Heart right ventricle (tissue), 16 donors: ENCODE measurements around the gene HDHD5. TPM values are rescaled to one million over a fixed set of nuclear protein-coding genes. Genes with fewer than 3 reads are reported as not detected.

Source experiments
- ATAC-seq, 8 donors: fragments of 200-7000 bp; cut with Tn5 transposase; one replicate each; pipeline ENCODE4 v1.9.1; 2020; ENCODE audit warnings: mild to moderate bottlenecking in 8 of 8, moderate library complexity in 8 of 8, moderate number of reproducible peaks in 1 of 8
- DNase-seq, 2 donors: peaks; one replicate each; pipeline ENCODE4 v3.0.0-alpha.2; 2020
- H3K27ac ChIP-seq, 10 donors: fragments of 200-600 bp; sonication (generic) in 2 of 10; one replicate each; pipeline versions ENCODE4 v1.5.0 to v1.8.0; 2020 to 2022; ENCODE audit warnings: mild to moderate bottlenecking in 3 of 10
- H3K27me3 ChIP-seq, 7 donors: fragments of 200-600 bp; one replicate each; pipeline ENCODE4 v1.8.0; 2021 to 2022; ENCODE audit warnings: mild to moderate bottlenecking in 2 of 7
- H3K36me3 ChIP-seq, 9 donors: fragments of 200-600 bp; sonication (generic) in 1 of 9; one replicate each; pipeline versions ENCODE4 v1.5.0 to v1.8.0; 2020 to 2022; ENCODE audit warnings: mild to moderate bottlenecking in 2 of 9
- H3K4me1 ChIP-seq, 9 donors: fragments of 200-600 bp; sonication (generic) in 1 of 9; one replicate each; pipeline versions ENCODE4 v1.5.0 to v1.8.0; 2020 to 2022; ENCODE audit warnings: mild to moderate bottlenecking in 4 of 9
- H3K4me3 ChIP-seq, 10 donors: fragments of 200-600 bp; sonication (generic) in 2 of 10; one replicate each; pipeline versions ENCODE4 v1.5.0 to v1.8.0; 2020 to 2022; ENCODE audit warnings: mild to moderate bottlenecking in 7 of 10, moderate library complexity in 2 of 10
- H3K9me3 ChIP-seq, 11 donors: fragments of 200-600 bp in 10 of 11; sonication (generic) in 2 of 11; one replicate each; pipeline versions ENCODE4 v1.5.0 to v1.8.0; 2013 to 2022; ENCODE audit warnings: mild to moderate bottlenecking in 2 of 11, control low read depth in 1 of 11, moderate library complexity in 1 of 11
- WGBS, 2 donors: extraction: QIAGEN DNeasy Blood & Tissue Kit; methylation state at CpG; one replicate each; pipeline ENCODE4 v1.1.7; 2013; ENCODE audit warnings: inconsistent platforms in 1 of 2; 5-methylcytosine and 5-hydroxymethylcytosine counted together
- intact Hi-C, 10 donors: fragments of 100-400 bp; cut with DNase I; formaldehyde crosslinking; loops; one replicate each; pipeline versions ENCODE4 v1.11.1 to v1.14.2; 2022
- polyA plus RNA-seq, 2 donors: library from polyadenylated mRNA; stranded (reverse); fragments of 200-250 nt; gene quantifications; one replicate each; pipeline ENCODE4 v1.2.3, GENCODE V29; 2013
- total RNA-seq, 10 donors: library from RNA; stranded (reverse); fragmentation: NEBNext Ultra II Directional in 3 of 10; extraction: Animal tissue kit (Norgen Biotek cat#: 25700) in 3 of 10; gene quantifications; one replicate each; pipeline versions ENCODE4 v1.2.1 to v1.2.4, GENCODE V29; 2021 to 2023
- TF ChIP-seq, protein P1 (sequence below), 9 donors: fragments of 200-600 bp; sonication (generic) in 2 of 9; IDR thresholded peaks; one replicate each; pipeline versions ENCODE4 v1.5.0 to v1.8.0; 2021 to 2022; ENCODE audit warnings: antibody characterized with exemption in 9 of 9, mild to moderate bottlenecking in 5 of 9, moderate library complexity in 1 of 9
- donor health status: Arrhythmogenic right ventricular cardiomyopathy.
- donor health status: ischemic (EF 13 %, LVEDD 7.1; RV severe dilation, severe dysfunction).
- donor health status: healthy with polysubstance abuse.
- donor health status: DM: no; HTN: yes; CAD: no.
- donor health status: DM: no; HTN: no; CAD: no.
- donor health status: ischemic (EF 25% LVEDD 6.9; RV normal size, moderate dysfunction).
- donor health status: ischemic (EF 25% LVEDD 5.7; RV mildly dilated, moderate dysfunction).
- donor health status: healthy.
- donor health status: DM: yes; HTN: yes; CAD: no.
- donor health status: Ischemic cardiomyopathy.
- donor health status: ischemic (EF 35%, LVEDD 5.7; RV mildly dilated, moderate dysfunction).
- donor health status: nonischemic (EF 11% LVEDD 7.7; RV severe dilation, severe dysfunction).
- donor health status: DM: yes; HTN: yes; CAD: no.
- donor health status: PGD.
- donor health status: ischemic (EF 29% LVEDD 5.4; RV normal size, mild dysfunction).
- donor health status: nonischemic (EF 23%, LVEDD 6.1; RV moderate dilation, normal function).

The HDHD5 gene
- total and polyA plus RNA-seq, 12 donors, result 23.6 to 60.4 (median 50.3) TPM

DNA sequence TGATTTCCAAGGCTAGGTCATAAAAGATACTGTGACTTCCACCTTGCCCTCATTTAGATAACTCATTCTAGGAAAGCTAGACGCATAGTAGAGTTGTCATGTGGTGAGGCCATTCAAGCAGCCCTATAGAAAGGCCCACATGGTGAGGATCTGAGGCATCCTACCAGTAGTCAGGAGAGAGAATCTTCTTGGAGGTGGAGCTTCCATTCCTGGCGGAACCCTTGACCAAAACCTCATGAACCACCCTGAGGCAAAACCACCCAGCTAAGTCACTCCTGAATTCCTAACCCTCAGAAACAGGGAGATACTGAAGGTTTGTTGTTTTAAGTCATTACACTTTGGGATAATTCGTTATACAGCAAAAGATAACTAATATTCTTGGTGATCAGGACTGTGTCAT lies 2.9 kb upstream of the HDHD5 start:
- peaks cover 6 to 34% (median 24%) of the 10 kb centered on the region in 9 donors for H3K4me1 ChIP-seq
- WGBS, 2 donors, result 91 to 93% methylated on average over 3 of the region's 3 CpGs
- no peaks in the 10 kb centered on the region for H3K27me3 ChIP-seq
- TF ChIP-seq, protein P1, sequence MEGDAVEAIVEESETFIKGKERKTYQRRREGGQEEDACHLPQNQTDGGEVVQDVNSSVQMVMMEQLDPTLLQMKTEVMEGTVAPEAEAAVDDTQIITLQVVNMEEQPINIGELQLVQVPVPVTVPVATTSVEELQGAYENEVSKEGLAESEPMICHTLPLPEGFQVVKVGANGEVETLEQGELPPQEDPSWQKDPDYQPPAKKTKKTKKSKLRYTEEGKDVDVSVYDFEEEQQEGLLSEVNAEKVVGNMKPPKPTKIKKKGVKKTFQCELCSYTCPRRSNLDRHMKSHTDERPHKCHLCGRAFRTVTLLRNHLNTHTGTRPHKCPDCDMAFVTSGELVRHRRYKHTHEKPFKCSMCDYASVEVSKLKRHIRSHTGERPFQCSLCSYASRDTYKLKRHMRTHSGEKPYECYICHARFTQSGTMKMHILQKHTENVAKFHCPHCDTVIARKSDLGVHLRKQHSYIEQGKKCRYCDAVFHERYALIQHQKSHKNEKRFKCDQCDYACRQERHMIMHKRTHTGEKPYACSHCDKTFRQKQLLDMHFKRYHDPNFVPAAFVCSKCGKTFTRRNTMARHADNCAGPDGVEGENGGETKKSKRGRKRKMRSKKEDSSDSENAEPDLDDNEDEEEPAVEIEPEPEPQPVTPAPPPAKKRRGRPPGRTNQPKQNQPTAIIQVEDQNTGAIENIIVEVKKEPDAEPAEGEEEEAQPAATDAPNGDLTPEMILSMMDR (IDR thresholded peaks at IDR 0.05), result no peak
- intact Hi-C loops, result loop anchor here in 3 of 10 donors (10.0 kb wide), 3 partner anchors 47 to 333 kb away; partner anchors contain the start of gene IL17RA (in 2 of the 3)
- no peaks in the 10 kb centered on the region for H3K9me3 ChIP-seq
- no peaks in the 10 kb centered on the region for H3K36me3 ChIP-seq
- no peak overlapping the region for H3K4me3 ChIP-seq
- H3K27ac ChIP-seq, result no peak overlapping the region
- DNase-seq (no peak), ATAC-seq (no peak)

DNA sequence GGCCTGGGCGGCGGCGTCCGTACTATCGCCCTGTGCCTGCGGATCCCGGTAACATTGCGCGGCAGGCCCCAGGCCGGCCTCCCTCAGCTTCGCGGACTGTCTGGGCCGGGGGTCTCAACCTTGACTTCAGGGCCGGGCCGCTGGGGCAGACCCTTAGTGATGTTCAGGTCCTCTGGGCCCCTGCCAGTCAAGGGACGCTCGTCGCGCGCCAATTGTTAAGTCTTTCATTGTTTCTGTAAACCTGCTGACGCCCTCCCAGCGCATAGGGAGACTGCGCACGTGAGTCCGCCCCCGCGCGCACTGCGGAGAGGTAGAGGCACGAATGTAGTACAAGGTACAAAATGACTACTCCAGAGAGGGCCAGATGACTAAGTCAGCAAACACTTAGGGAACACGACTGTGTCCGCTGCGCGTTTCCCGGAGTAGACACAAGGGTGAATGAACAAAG lies 451 bp upstream of the HDHD5 start:
- DNase-seq, result peak; percentile 40 to 44

DNA sequence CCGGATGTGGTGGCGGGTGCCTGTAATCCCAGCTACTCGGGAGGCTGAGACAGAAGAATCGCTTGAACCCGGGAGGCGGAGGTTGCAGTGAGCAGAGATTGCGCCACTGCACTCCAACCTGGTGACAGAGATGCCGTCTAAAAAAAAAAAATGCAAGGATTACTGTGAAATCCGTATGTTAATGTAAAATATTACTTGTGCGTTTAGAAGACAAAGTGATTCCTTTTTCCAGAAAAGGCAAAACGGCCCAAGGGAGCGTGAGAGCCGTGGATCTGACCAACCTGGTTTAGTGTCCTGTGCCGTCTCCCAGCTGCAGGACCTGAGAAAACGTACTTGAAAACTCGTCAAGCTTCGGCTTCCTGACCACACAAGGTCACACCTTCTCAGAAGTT lies 905 bp downstream of the HDHD5 start:
- Histone ChIP-seq H3K27me3 (no peaks in the 10 kb centered on the region), H3K4me1 (peaks cover 6 to 51% (median 34%) of the 10 kb centered on the region in 9 donors), H3K9me3 (no peaks in the 10 kb centered on the region), H3K27ac (peak overlapping the region; percentile 86 to 97 (median 92)), H3K36me3 (no peaks in the 10 kb centered on the region), H3K4me3 (peak overlapping the region; percentile 7 to 87 (median 74))
- no peak for DNase-seq
- TF ChIP-seq, protein P1 (IDR thresholded peaks at IDR 0.05), result no peak
- intact Hi-C loops, result loop anchor here in 4 of 10 donors (2.0 to 10.0 kb wide), 4 partner anchors 36 to 73 kb away; partner anchors contain the start of genes TMEM121B (in 4 of the 4) and IL17RA (in 2 of the 4)
- WGBS, 2 donors, result 42 to 48% methylated on average over 17 of the region's 17 CpGs
- no peak for ATAC-seq

More for the DNA sequence above, 451 bp upstream of the HDHD5 start:
- intact Hi-C loops, result loop anchor here in 5 of 10 donors (1.0 to 10.0 kb wide), 5 partner anchors 12 to 75 kb away; partner anchors contain the start of genes TMEM121B (in 4 of the 5) and IL17RA (in 2 of the 5)
- TF ChIP-seq, protein P1 (IDR thresholded peaks at IDR 0.05), result no peak
- Histone ChIP-seq H3K27ac (peak overlapping the region; percentile 86 to 97 (median 92)), H3K36me3 (no peaks in the 10 kb centered on the region), H3K9me3 (no peaks in the 10 kb centered on the region), H3K4me3 (peak overlapping the region; percentile 58 to 87 (median 74)), H3K27me3 (no peaks in the 10 kb centered on the region), H3K4me1 (peaks cover 6 to 49% (median 30%) of the 10 kb centered on the region in 9 donors)
- peak in 7 of 8 donors; percentile 32 to 70 (median 39) for ATAC-seq
- WGBS, 2 donors, result 8% methylated on average over 35 of the region's 35 CpGs

DNA sequence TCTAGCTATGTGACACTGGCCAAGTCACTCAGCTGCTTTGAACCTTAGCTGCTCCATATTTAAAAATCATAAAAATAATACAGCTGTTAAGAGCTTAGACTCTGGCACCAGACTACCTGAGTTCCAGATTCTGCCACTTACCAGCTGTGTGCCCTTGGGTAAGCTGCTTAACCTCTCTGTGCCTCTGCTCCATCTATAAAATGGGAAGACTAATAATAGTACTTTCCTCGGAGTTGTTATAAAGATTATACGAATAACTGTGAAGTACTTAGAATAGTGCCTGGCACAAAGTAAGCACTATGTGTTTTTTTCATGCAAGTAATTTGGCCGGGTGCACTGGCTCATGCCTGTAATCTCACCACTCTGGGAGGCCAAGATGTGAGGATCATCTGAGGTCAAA lies 1.4 kb downstream of the HDHD5 start:
- peak overlapping the region in 7 of 10 donors; percentile 86 to 97 (median 93) for H3K27ac ChIP-seq
- H3K9me3 ChIP-seq, result no peaks in the 10 kb centered on the region
- DNase-seq, result no peak
- peaks cover 6 to 55% (median 38%) of the 10 kb centered on the region in 9 donors for H3K4me1 ChIP-seq
- TF ChIP-seq, protein P1 (IDR thresholded peaks at IDR 0.05), result no peak
- H3K27me3 ChIP-seq, result no peaks in the 10 kb centered on the region
- no peak for ATAC-seq
- no peaks in the 10 kb centered on the region for H3K36me3 ChIP-seq
- intact Hi-C loops, result loop anchor here in 4 of 10 donors (2.0 to 10.0 kb wide), 4 partner anchors 35 to 73 kb away; partner anchors contain the start of genes TMEM121B (in 4 of the 4) and IL17RA (in 2 of the 4)
- 57 to 65% methylated on average over 3 of the region's 3 CpGs for WGBS, 2 donors
- H3K4me3 ChIP-seq, result peak overlapping the region in 8 of 10 donors; percentile 70 to 87 (median 78)
